H9 (cell line): ENCODE results near the gene CAB39. TPM values are rescaled to one million over a fixed set of nuclear protein-coding genes. Genes with fewer than 3 reads are reported as not detected.
A peak's percentile ranks its signal among the peaks of the same experiment; 100 is the strongest.

ENCODE experiments used
- DNase-seq: peaks from one replicate; pipeline ENCODE4 v3.0.0-alpha.2; 2017
- H2AFZ ChIP-seq: one replicate; pipeline ENCODE4 v1.6.1; 2013; ENCODE audit warnings: mild to moderate bottlenecking, low read length, control low read depth, moderate library complexity
- H2AK5ac ChIP-seq: 2 replicates; pipeline ENCODE4 v1.6.1; 2013; ENCODE audit warnings: low read length, control low read depth, mixed read lengths; ENCODE audit not compliant: insufficient read length
- H2BK120ac ChIP-seq: one replicate; pipeline ENCODE4 v1.6.1; 2013; ENCODE audit warnings: low read depth, mild to moderate bottlenecking, low read length, control low read depth, inconsistent platforms; ENCODE audit not compliant: poor library complexity, severe bottlenecking
- H2BK12ac ChIP-seq: 2 replicates; pipeline ENCODE4 v1.6.1; 2013; ENCODE audit warnings: low read length, control low read depth, mixed read lengths, low read depth; ENCODE audit not compliant: insufficient read length
- H2BK15ac ChIP-seq: 2 replicates; pipeline ENCODE4 v1.6.1; 2013; ENCODE audit warnings: low read depth, low read length, control low read depth
- H2BK20ac ChIP-seq: one replicate; pipeline ENCODE4 v1.6.1; 2013; ENCODE audit warnings: low read depth, mild to moderate bottlenecking, low read length, control low read depth, inconsistent platforms; ENCODE audit not compliant: poor library complexity, severe bottlenecking
- H2BK5ac ChIP-seq: 2 replicates; pipeline ENCODE4 v1.6.1; 2013; ENCODE audit warnings: low read length, control low read depth, mixed read lengths; ENCODE audit not compliant: insufficient read length
- H3K14ac ChIP-seq: 2 replicates; pipeline ENCODE4 v1.6.1; 2013; ENCODE audit warnings: low read length, control low read depth; ENCODE audit not compliant: insufficient read depth
- H3K18ac ChIP-seq: 2 replicates; pipeline ENCODE4 v1.6.1; 2013; ENCODE audit warnings: low read depth, mild to moderate bottlenecking, mixed read lengths, low read length, control low read depth; ENCODE audit not compliant: insufficient read length
- H3K23ac ChIP-seq: 2 replicates; pipeline ENCODE4 v1.6.1; 2013; ENCODE audit warnings: low read length, control low read depth, mixed read lengths, low read depth; ENCODE audit not compliant: insufficient read length
- H3K23me2 ChIP-seq: 2 replicates; pipeline ENCODE4 v1.6.1; 2013; ENCODE audit warnings: low read depth, mild to moderate bottlenecking, mixed read lengths, low read length, control low read depth; ENCODE audit not compliant: insufficient read length, poor library complexity, severe bottlenecking
- H3K27ac ChIP-seq: 2 replicates; pipeline ENCODE4 v1.5.1; 2013; ENCODE audit warnings: low read length, control low read depth, mixed read lengths, low read depth; ENCODE audit not compliant: insufficient read length
- H3K27me3 ChIP-seq: 2 replicates; pipeline ENCODE4 v1.6.1; 2013; ENCODE audit warnings: low read length, control low read depth, inconsistent platforms; ENCODE audit not compliant: insufficient read depth
- H3K4ac ChIP-seq: 2 replicates; pipeline ENCODE4 v1.6.1; 2013; ENCODE audit warnings: low read depth, mild to moderate bottlenecking, control low read depth, inconsistent platforms, low read length, moderate library complexity
- H3K4me1 ChIP-seq: 2 replicates; pipeline ENCODE4 v1.6.1; 2013; ENCODE audit warnings: low read length, control low read depth, inconsistent platforms; ENCODE audit not compliant: insufficient read depth
- H3K4me2 ChIP-seq: 2 replicates; pipeline ENCODE4 v1.6.1; 2013; ENCODE audit warnings: low read length, control low read depth, mixed read lengths; ENCODE audit not compliant: insufficient read length, insufficient read depth
- H3K56ac ChIP-seq: 2 replicates; pipeline ENCODE4 v1.6.1; 2013; ENCODE audit warnings: low read depth, mild to moderate bottlenecking, mixed read lengths, low read length, control low read depth; ENCODE audit not compliant: insufficient read length
- H3K79me1 ChIP-seq: 2 replicates; pipeline ENCODE4 v1.6.1; 2013; ENCODE audit warnings: low read depth, mild to moderate bottlenecking, moderate library complexity, low read length, control low read depth, inconsistent platforms; ENCODE audit not compliant: insufficient read depth, poor library complexity, severe bottlenecking
- H3K79me2 ChIP-seq: 2 replicates; pipeline ENCODE4 v1.6.1; 2013; ENCODE audit warnings: low read length, control low read depth, inconsistent platforms; ENCODE audit not compliant: insufficient read depth
- H3K9ac ChIP-seq: 2 replicates; pipeline ENCODE4 v1.6.1; 2013; ENCODE audit warnings: low read length, control low read depth, mixed read lengths; ENCODE audit not compliant: insufficient read length; ENCODE audit errors: extremely low read depth
- H3K9me3 ChIP-seq: one replicate; pipeline ENCODE4 v1.6.1; 2013; ENCODE audit warnings: low read depth, low read length, inconsistent platforms; ENCODE audit not compliant: control insufficient read depth
- H3T11ph ChIP-seq: one replicate; pipeline ENCODE4 v1.6.1; 2013; ENCODE audit warnings: mild to moderate bottlenecking, low read length, control low read depth, inconsistent platforms
- H4K20me1 ChIP-seq: one replicate; pipeline ENCODE4 v1.6.1; 2013; ENCODE audit not compliant: control insufficient read depth, insufficient read length, insufficient read depth
- H4K5ac ChIP-seq: 2 replicates; pipeline ENCODE4 v1.6.1; 2013; ENCODE audit warnings: low read depth, mild to moderate bottlenecking, mixed read lengths, low read length, control low read depth; ENCODE audit not compliant: insufficient read length
- H4K8ac ChIP-seq: replicated peaks from 2 replicates; pipeline ENCODE4 v1.6.1; 2013; ENCODE audit warnings: low read length, control low read depth, mixed read lengths, low read depth; ENCODE audit not compliant: insufficient read length
- H4K91ac ChIP-seq: 2 replicates; pipeline ENCODE4 v1.6.1; 2013; ENCODE audit warnings: low read depth, mild to moderate bottlenecking, moderate library complexity, mixed read lengths, low read length, control low read depth; ENCODE audit not compliant: insufficient read length
- H3K27ac Mint-ChIP-seq, 3 experiments: 2 replicates in 2 of 3; 3 replicates in 1 of 3; pipeline ENCODE4 v1.8.0; 2020 to 2021; ENCODE audit warnings: mixed read lengths in 3 of 3, mild to moderate bottlenecking in 1 of 3, moderate library complexity in 1 of 3
- H3K27me3 Mint-ChIP-seq: 2 replicates; pipeline ENCODE4 v1.8.0; 2021; ENCODE audit warnings: low read depth, mild to moderate bottlenecking, moderate library complexity, mixed read lengths
- H3K36me3 Mint-ChIP-seq, 3 experiments: 2 replicates in 2 of 3; 3 replicates in 1 of 3; pipeline ENCODE4 v1.8.0; 2020 to 2021; ENCODE audit warnings: low read depth in 3 of 3, mixed read lengths in 3 of 3; ENCODE audit not compliant: insufficient read depth in 1 of 3
- H3K4me1 Mint-ChIP-seq, 2 experiments: 2 replicates each; pipeline ENCODE4 v1.8.0; 2020; ENCODE audit warnings: mixed read lengths in 2 of 2
- H3K4me3 Mint-ChIP-seq, 2 experiments: 2 replicates in 1 of 2; 3 replicates in 1 of 2; pipeline ENCODE4 v1.8.0; 2020 to 2021; ENCODE audit warnings: mild to moderate bottlenecking in 2 of 2, mixed read lengths in 2 of 2, moderate library complexity in 1 of 2
- H3K9me3 Mint-ChIP-seq, 2 experiments: 2 replicates in 1 of 2; 3 replicates in 1 of 2; pipeline ENCODE4 v1.8.0; 2020; ENCODE audit warnings: mild to moderate bottlenecking in 2 of 2, mixed read lengths in 2 of 2, moderate library complexity in 1 of 2
- CTCF ChIP-seq: fragments of 200-600 bp; sonication (generic); conservative IDR thresholded peaks from 3 replicates; pipeline ENCODE4 v1.8.0; 2021; ENCODE audit warnings: antibody characterized with exemption, mild to moderate bottlenecking
- whole genome bisulfite sequencing: extraction: QIAGEN DNeasy Blood & Tissue Kit; methylation state at CpG from one replicate; pipeline ENCODE4 v1.1.7; 2013; ENCODE audit warnings: missing lambda C conversion rate, low lambda C conversion rate, mixed read lengths; ENCODE audit not compliant: insufficient read length; ENCODE audit errors: extremely low coverage; 5-methylcytosine and 5-hydroxymethylcytosine counted together
- total RNA-seq: library from RNA; stranded (reverse); gene quantifications from 2 replicates; pipeline ENCODE4 v1.2.1, GENCODE V29; 2021

Gene CAB39
- total RNA-seq, 1 experiment from 2014 or later: 42.7 TPM

GRCh38 chr2:230784795-230785194 is 72.2 kb downstream of the CAB39 start:
- Histone ChIP-seq H3K79me1 (no peaks in the 10 kb centered on the region), H3K27me3 (no peaks in the 10 kb centered on the region), H3K23ac (no peak overlapping the region), H3K79me2 (peaks cover 1% of the 10 kb centered on the region; the same call in 1 of the 2 replicates), H3K18ac (no peak overlapping the region), H2BK5ac (no peak overlapping the region), H3K9me3 (no peaks in the 10 kb centered on the region), H2BK15ac (no peak overlapping the region), H3K4me2 (no peak overlapping the region), H4K8ac (no peak overlapping the region), H2BK20ac (no peak overlapping the region), H3K9ac (no peak overlapping the region), H2BK120ac (no peak overlapping the region), H4K5ac (no peak overlapping the region), H2BK12ac (no peak overlapping the region), H2AFZ (no peak overlapping the region), H3K23me2 (no peaks in the 10 kb centered on the region), H3K14ac (no peak overlapping the region), H2AK5ac (no peak overlapping the region), H3T11ph (no peak overlapping the region), H3K56ac (no peak overlapping the region), H3K27ac (no peak overlapping the region), H3K4me1 (no peaks in the 10 kb centered on the region), H4K20me1 (no peaks in the 10 kb centered on the region), H3K4ac (no peak overlapping the region), H4K91ac (no peak overlapping the region)
- no peak overlapping the region for H3K4me3 Mint-ChIP-seq
- TF ChIP-seq CTCF: no peak
- no peaks in the 10 kb centered on the region for H3K27me3 Mint-ChIP-seq
- H3K9me3 Mint-ChIP-seq: peaks cover 18 to 36% of the 10 kb centered on the region in 2 experiments
- DNase-seq: no peak
- H3K4me1 Mint-ChIP-seq: peaks cover 24 to 26% of the 10 kb centered on the region in 2 experiments
- WGBS: no CpG with 5 or more reads among the region's 4 CpGs
- peaks cover 51 to 61% (median 60%) of the 10 kb centered on the region in 3 experiments for H3K36me3 Mint-ChIP-seq
- H3K27ac Mint-ChIP-seq: peak overlapping the region in 2 of 3 experiments; percentile 84 to 95; a peak in 4 of 7 replicates
